ENCODE measurements around the gene PDE10A. TPM values are rescaled to one million over a fixed set of nuclear protein-coding genes. Genes with fewer than 3 reads are reported as not detected.

Gene PDE10A
- total RNA-seq, 4 donors from 2014 or later, result 2.9 to 8.8 (median 3.9) TPM

DNA sequence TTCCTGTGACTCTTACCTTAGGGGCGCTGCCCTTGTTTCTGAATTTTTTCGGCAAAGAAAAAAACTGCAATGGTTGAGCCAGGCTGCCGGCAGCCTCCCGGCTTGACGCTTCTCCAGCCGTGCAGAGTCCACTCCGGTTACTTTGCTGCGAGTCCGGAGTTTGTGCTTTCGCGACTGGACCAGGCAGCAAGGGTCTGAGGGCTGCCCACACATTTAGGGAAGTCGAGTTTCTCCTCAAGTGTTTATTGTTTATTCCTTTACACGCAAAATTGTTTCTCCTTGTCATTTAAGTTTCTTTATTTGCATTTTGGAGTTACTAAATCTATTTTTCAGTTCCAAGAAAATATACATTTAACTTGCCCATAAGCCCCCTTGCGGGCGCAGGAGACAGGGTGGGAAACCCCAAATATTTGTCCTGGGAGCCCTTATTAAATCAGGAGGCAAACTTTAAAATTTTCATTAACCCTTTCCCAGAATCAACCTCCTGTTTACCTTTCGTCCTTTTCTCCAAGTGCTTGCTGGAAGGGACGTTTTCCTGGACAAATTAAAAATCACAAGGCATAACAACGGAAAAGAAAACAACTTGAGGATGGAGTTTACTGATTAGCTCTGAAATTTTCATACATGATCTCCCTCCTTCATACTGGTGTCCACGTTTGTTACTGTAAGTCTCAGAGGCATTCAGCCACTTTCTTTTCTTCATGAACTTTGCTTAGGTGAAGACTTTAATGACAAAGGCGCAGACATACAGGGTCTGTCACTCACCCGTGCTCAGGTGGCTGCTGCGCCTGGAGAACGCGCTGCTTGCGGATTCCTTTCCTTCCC, 1.7 kb upstream of the PDE10A start:
- no peak overlapping the region for H3K27ac ChIP-seq (replicated peaks in 1 of 4)
- peaks cover 0 to 95% (median 48%) of the 10 kb centered on the region in 4 donors for H3K27me3 ChIP-seq
- intact Hi-C loops (cut with DNase I), result no loop called here
- H3K36me3 ChIP-seq, result no peaks in the 10 kb centered on the region
- WGBS, result 14% methylated on average over 25 of the region's 25 CpGs
- TF ChIP-seq, protein P1, sequence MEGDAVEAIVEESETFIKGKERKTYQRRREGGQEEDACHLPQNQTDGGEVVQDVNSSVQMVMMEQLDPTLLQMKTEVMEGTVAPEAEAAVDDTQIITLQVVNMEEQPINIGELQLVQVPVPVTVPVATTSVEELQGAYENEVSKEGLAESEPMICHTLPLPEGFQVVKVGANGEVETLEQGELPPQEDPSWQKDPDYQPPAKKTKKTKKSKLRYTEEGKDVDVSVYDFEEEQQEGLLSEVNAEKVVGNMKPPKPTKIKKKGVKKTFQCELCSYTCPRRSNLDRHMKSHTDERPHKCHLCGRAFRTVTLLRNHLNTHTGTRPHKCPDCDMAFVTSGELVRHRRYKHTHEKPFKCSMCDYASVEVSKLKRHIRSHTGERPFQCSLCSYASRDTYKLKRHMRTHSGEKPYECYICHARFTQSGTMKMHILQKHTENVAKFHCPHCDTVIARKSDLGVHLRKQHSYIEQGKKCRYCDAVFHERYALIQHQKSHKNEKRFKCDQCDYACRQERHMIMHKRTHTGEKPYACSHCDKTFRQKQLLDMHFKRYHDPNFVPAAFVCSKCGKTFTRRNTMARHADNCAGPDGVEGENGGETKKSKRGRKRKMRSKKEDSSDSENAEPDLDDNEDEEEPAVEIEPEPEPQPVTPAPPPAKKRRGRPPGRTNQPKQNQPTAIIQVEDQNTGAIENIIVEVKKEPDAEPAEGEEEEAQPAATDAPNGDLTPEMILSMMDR (IDR thresholded peaks at IDR 0.05), result no peak
- TF ChIP-seq POLR2A (IDR thresholded peaks at IDR 0.05; ENCODE audit: low read depth), result no peak
- H3K4me3 ChIP-seq, result peak overlapping the region; percentile 62 to 69 (median 67)
- H3K4me1 ChIP-seq, result peaks cover 17 to 50% (median 48%) of the 10 kb centered on the region in 4 donors
- DNase-seq (ENCODE audit: extremely low spot score), result no peak
- no peaks in the 10 kb centered on the region for H3K9me3 ChIP-seq

DNA sequence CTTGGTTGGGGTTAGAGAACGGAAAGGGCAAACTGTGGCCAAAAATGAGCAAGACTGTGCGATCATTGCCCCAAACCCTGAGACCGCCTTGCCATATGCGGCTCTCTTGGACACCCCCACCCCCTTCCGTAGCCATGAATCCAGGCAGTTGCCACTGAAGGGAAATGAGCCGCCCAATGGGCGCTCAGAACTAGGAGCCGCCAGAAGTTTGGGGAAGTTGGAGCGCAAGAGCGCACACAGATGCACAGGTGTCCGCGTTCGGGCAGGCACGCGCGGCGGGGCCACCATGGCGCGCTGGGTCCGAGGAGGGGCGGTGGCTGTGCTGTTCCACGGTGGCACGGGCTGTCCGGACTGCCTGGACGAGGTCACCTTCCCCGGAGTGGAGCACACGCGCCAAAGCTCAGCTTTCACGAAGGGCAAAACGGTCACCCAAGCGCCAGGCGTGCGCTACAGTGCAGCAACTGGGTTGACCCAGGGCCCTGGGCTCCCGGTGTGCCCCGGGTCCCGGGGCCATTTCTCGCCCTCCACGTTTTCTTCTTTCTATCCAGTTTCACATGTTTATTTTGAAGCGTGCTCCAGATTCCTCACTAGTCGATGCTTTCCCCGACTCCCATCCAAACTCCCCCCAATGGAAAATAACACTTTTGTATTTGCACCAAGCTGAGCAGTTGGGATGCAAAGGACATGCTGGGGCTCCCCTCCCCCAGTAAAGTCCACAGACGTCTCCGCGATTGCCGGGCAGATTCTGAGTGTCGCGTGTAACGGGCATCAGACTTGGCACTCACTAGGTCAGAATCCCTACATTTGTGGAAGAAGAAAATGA, 906 bp upstream of the PDE10A start:
- peaks cover 21 to 50% (median 49%) of the 10 kb centered on the region in 4 donors for H3K4me1 ChIP-seq
- DNase-seq (ENCODE audit: extremely low spot score), result no peak
- 4% methylated on average over 43 of the region's 48 CpGs for WGBS
- H3K27ac ChIP-seq (replicated peaks in 1 of 4), result peak overlapping the region in 2 of 4 donors; percentile 67
- TF ChIP-seq EP300 (IDR thresholded peaks at IDR 0.05) (no peak), POLR2A (IDR thresholded peaks at IDR 0.05; ENCODE audit: low read depth) (no peak), POLR2AphosphoS5 (IDR thresholded peaks at IDR 0.05) (no peak)
- TF ChIP-seq, protein P1 (IDR thresholded peaks at IDR 0.05), result no peak
- peaks cover 0 to 94% (median 49%) of the 10 kb centered on the region in 4 donors for H3K27me3 ChIP-seq
- intact Hi-C loops (cut with DNase I), result no loop called here
- H3K36me3 ChIP-seq, result no peaks in the 10 kb centered on the region
- peak overlapping the region; percentile 62 to 69 (median 67) for H3K4me3 ChIP-seq
- no peaks in the 10 kb centered on the region for H3K9me3 ChIP-seq

DNA sequence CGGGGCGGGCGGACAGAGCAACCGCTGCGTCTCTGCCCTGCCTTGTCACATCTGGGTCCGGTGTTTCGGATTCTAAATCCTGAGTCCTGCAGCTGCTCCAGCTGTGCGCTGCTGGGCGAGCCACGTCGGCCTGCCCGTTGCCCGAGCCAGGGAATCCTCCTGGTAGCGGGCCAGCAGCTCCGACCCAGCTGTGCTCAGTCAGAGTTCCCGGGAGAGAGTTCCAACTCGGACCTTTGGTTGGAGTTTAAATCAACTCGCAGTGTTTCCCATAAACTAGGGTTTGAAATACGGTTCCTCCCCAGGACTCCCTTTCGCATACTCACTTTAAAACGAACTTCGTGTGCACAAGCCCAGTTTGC, 315 bp upstream of the PDE10A start:
- Histone ChIP-seq H3K36me3 (no peaks in the 10 kb centered on the region), H3K4me3 (peak overlapping the region; percentile 62 to 69 (median 67)), H3K4me1 (peaks cover 21 to 50% (median 49%) of the 10 kb centered on the region in 4 donors), H3K27me3 (peaks cover 0 to 94% (median 49%) of the 10 kb centered on the region in 4 donors), H3K27ac (replicated peaks in 1 of 4) (peak overlapping the region; percentile 63 to 74 (median 67)), H3K9me3 (no peaks in the 10 kb centered on the region)
- TF ChIP-seq POLR2A (IDR thresholded peaks at IDR 0.05; ENCODE audit: low read depth) (no peak), EP300 (IDR thresholded peaks at IDR 0.05) (no peak), POLR2AphosphoS5 (IDR thresholded peaks at IDR 0.05) (no peak)
- TF ChIP-seq, protein P1 (IDR thresholded peaks at IDR 0.05), result no peak
- intact Hi-C loops (cut with DNase I), result no loop called here
- under 1% methylated on average over 14 of the region's 22 CpGs for WGBS
- DNase-seq (ENCODE audit: extremely low spot score), result peak; percentile 70

DNA sequence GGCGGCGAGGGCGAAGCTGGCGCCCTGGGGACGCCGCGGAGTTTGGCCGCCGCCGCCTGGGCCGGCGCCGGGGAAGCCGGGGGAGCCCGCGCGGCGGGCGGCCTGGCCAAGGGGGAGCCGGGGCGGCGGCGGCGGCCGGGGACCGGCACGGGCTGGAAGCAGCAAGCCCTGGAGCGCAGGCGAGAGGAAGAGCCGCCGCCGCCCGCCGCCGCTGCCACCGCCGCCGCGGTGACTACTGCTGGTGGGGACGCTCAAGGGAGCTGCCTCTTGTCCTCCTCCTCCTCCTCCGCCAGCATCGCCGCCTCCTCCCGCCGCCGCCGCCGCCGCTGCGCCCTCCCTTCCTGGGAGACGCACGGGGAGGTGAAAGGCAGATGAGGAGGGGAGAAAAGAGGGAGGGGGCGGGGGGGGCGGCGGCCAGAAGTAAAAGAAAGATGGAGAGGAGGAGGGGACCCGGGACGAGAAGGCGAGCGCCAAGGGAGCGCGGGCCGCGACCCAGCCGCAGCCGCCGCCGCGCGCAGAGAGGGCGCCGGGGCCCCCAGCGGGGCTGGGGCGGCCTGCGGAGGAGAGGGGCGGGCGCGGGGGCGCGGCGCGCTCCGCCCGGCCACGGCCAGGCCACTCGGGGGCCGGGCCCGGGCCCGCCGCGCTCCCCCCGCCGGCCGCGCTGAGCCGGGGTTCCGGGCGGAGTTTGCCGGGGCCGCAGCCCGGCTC, 846 bp downstream of the PDE10A start:
- intact Hi-C loops (cut with DNase I), result no loop called here
- Histone ChIP-seq H3K9me3 (no peaks in the 10 kb centered on the region), H3K27ac (replicated peaks in 1 of 4) (peak overlapping the region; percentile 64 to 74 (median 67)), H3K36me3 (no peaks in the 10 kb centered on the region), H3K27me3 (peaks cover 0 to 85% (median 49%) of the 10 kb centered on the region in 4 donors), H3K4me3 (peak overlapping the region; percentile 62 to 69 (median 67)), H3K4me1 (peaks cover 21 to 50% (median 49%) of the 10 kb centered on the region in 4 donors)
- peak; percentile 77 for DNase-seq (ENCODE audit: extremely low spot score)
- WGBS, result 1% methylated on average over 13 of the region's 100 CpGs
- no peak for TF ChIP-seq POLR2AphosphoS5 (IDR thresholded peaks at IDR 0.05)
- TF ChIP-seq, protein P1 (IDR thresholded peaks at IDR 0.05), result no peak
- TF ChIP-seq EP300 (IDR thresholded peaks at IDR 0.05), result no peak
- no peak for TF ChIP-seq POLR2A (IDR thresholded peaks at IDR 0.05; ENCODE audit: low read depth)

All from esophagus muscularis mucosa (tissue), 4 donors.